Gastroesophageal sphincter (tissue), 3 donors: ENCODE results near the gene SRP9.

Experiments
- CTCF ChIP-seq, 4 experiments: fragments of 200-600 bp in 2 of 4; fragments of 450-650 bp in 2 of 4; sonication (generic) in 1 of 4; IDR thresholded peaks; one replicate each; pipeline ENCODE4 v1.5.1; 2017 to 2019; ENCODE audit warnings: antibody characterized with exemption in 4 of 4, mild to moderate bottlenecking in 2 of 4, moderate library complexity in 2 of 4
- EP300 ChIP-seq: sonication (generic); formaldehyde crosslinking; IDR thresholded peaks from one replicate; pipeline ENCODE4 v1.6.1; 2017; ENCODE audit warnings: antibody characterized with exemption, mild to moderate bottlenecking

GRCh38 chr1:225780630-225781029 lies 3.0 kb downstream of the SRP9 start:
- no peak for TF ChIP-seq CTCF (IDR thresholded peaks at IDR 0.05)
- TF ChIP-seq EP300: no peak
